BLaER1 (cell line): ENCODE data around the gene HYAL1.

Experiments used
- H3K27ac ChIP-seq: shearing (Covaris generic); formaldehyde crosslinking; 2 replicates; pipeline ENCODE4 v1.8.1; 2022
- H3K27me3 ChIP-seq: shearing (Covaris generic); formaldehyde crosslinking; 2 replicates; pipeline ENCODE4 v1.8.1; 2022
- H3K36me3 ChIP-seq: shearing (Covaris generic); formaldehyde crosslinking; 2 replicates; pipeline ENCODE4 v1.8.1; 2022
- H3K4me1 ChIP-seq: shearing (Covaris generic); formaldehyde crosslinking; 2 replicates; pipeline ENCODE4 v1.8.1; 2022
- H3K4me2 ChIP-seq: shearing (Covaris generic); formaldehyde crosslinking; 2 replicates; pipeline ENCODE4 v1.8.1; 2022
- H3K4me3 ChIP-seq: shearing (Covaris generic); formaldehyde crosslinking; 2 replicates; pipeline ENCODE4 v1.8.1; 2022
- H3K9ac ChIP-seq: shearing (Covaris generic); formaldehyde crosslinking; 2 replicates; pipeline ENCODE4 v1.8.1; 2022
- H3K9me3 ChIP-seq: shearing (Covaris generic); formaldehyde crosslinking; 2 replicates; pipeline ENCODE4 v1.8.1; 2022
- H4K20me1 ChIP-seq: shearing (Covaris generic); formaldehyde crosslinking; 2 replicates; pipeline ENCODE4 v1.8.1; 2022
- Cebpa-rat ChIP-seq: shearing (Covaris generic); IDR thresholded peaks from 2 replicates; pipeline ENCODE4 v1.8.1; 2022

The HYAL1 gene

GRCh38 chr3:50325497-50326181, 22.3 kb upstream of the HYAL1 start:
- Histone ChIP-seq H3K4me1 (peaks cover 47% of the 10 kb centered on the region), H3K27me3 (no peaks in the 10 kb centered on the region), H3K9me3 (no peaks in the 10 kb centered on the region), H3K27ac (no peak overlapping the region), H3K4me2 (no peak overlapping the region), H4K20me1 (peaks cover 27% of the 10 kb centered on the region), H3K4me3 (no peak overlapping the region), H3K9ac (0 out of 2 replicates have a peak overlapping the region, but pooled peaks have one; percentile 24), H3K36me3 (peaks cover 48% of the 10 kb centered on the region)
- no peak for TF ChIP-seq Cebpa-rat

- no peak for TF ChIP-seq Cebpa-rat
- H3K4me2 ChIP-seq, result no peak overlapping the region
- H4K20me1 ChIP-seq, result peaks cover 26% of the 10 kb centered on the region
- H3K27ac ChIP-seq, result no peak overlapping the region
- peaks cover 52% of the 10 kb centered on the region for H3K4me1 ChIP-seq
- H3K9me3 ChIP-seq, result no peaks in the 10 kb centered on the region
- peaks cover 43% of the 10 kb centered on the region for H3K36me3 ChIP-seq
- H3K4me3 ChIP-seq, result no peak overlapping the region
- no peak overlapping the region for H3K9ac ChIP-seq
- H3K27me3 ChIP-seq, result no peaks in the 10 kb centered on the region
Observed at GRCh38 chr3:50325113-50325480, 21.7 kb upstream of the HYAL1 start.

- H3K27me3 ChIP-seq, result no peaks in the 10 kb centered on the region
- peaks cover 26% of the 10 kb centered on the region for H4K20me1 ChIP-seq
- H3K9ac ChIP-seq, result no peak overlapping the region
- H3K4me2 ChIP-seq, result no peak overlapping the region
- H3K27ac ChIP-seq, result no peak overlapping the region
- peaks cover 43% of the 10 kb centered on the region for H3K36me3 ChIP-seq
- no peaks in the 10 kb centered on the region for H3K9me3 ChIP-seq
- H3K4me1 ChIP-seq, result peaks cover 57% of the 10 kb centered on the region
- no peak overlapping the region for H3K4me3 ChIP-seq
- no peak for TF ChIP-seq Cebpa-rat
Observed at GRCh38 chr3:50324351-50325112, 21.2 kb upstream of the HYAL1 start.

GRCh38 chr3:50323614-50324199, 20.3 kb upstream of the HYAL1 start:
- Histone ChIP-seq H3K27me3 (no peaks in the 10 kb centered on the region), H3K9me3 (no peaks in the 10 kb centered on the region), H3K27ac (peak overlapping the region; percentile 48), H3K4me2 (peak overlapping the region; percentile 33), H3K36me3 (peaks cover 45% of the 10 kb centered on the region), H3K9ac (no peak overlapping the region), H3K4me3 (no peak overlapping the region), H3K4me1 (peaks cover 61% of the 10 kb centered on the region), H4K20me1 (peaks cover 31% of the 10 kb centered on the region)
- TF ChIP-seq Cebpa-rat, result no peak

GRCh38 chr3:50323092-50323600, 19.8 kb upstream of the HYAL1 start:
- Histone ChIP-seq H3K27ac (peak overlapping the region; percentile 48), H3K9me3 (no peaks in the 10 kb centered on the region), H3K9ac (no peak overlapping the region), H3K27me3 (no peaks in the 10 kb centered on the region), H3K4me3 (no peak overlapping the region), H3K4me1 (peaks cover 62% of the 10 kb centered on the region), H3K4me2 (peak overlapping the region; percentile 94), H3K36me3 (peaks cover 51% of the 10 kb centered on the region), H4K20me1 (peaks cover 36% of the 10 kb centered on the region)
- TF ChIP-seq Cebpa-rat, result no peak

GRCh38 chr3:50322386-50323091, 19.2 kb upstream of the HYAL1 start, which contains the start of gene HYAL2:
HYAL2 (minus strand) TSS chr3:50322745; CDS start chr3:50320489, 2,256 bp downstream.
- Histone ChIP-seq H3K36me3 (peaks cover 57% of the 10 kb centered on the region), H3K9me3 (no peaks in the 10 kb centered on the region), H3K27me3 (no peaks in the 10 kb centered on the region), H3K4me2 (peak within 1 kb of the TSS; percentile 94), H4K20me1 (peaks cover 38% of the 10 kb centered on the region), H3K4me3 (peak within 1 kb of the TSS; percentile 78), H3K27ac (peak within 1 kb of the TSS; percentile 100), H3K9ac (peak within 1 kb of the TSS; percentile 100), H3K4me1 (peaks cover 67% of the 10 kb centered on the region)
- TF ChIP-seq Cebpa-rat, result no peak

- H3K27me3 ChIP-seq, result no peaks in the 10 kb centered on the region
- peaks cover 38% of the 10 kb centered on the region for H4K20me1 ChIP-seq
- peaks cover 62% of the 10 kb centered on the region for H3K36me3 ChIP-seq
- peak overlapping the region; percentile 78 for H3K4me3 ChIP-seq
- no peaks in the 10 kb centered on the region for H3K9me3 ChIP-seq
- H3K4me2 ChIP-seq, result peak overlapping the region; percentile 94
- TF ChIP-seq Cebpa-rat, result no peak
- peaks cover 67% of the 10 kb centered on the region for H3K4me1 ChIP-seq
- H3K9ac ChIP-seq, result peak overlapping the region; percentile 100
- H3K27ac ChIP-seq, result peak overlapping the region; percentile 100
Observed at GRCh38 chr3:50322115-50322385, 18.7 kb upstream of the HYAL1 start.

- TF ChIP-seq Cebpa-rat, result no peak
- Histone ChIP-seq H3K4me1 (peaks cover 67% of the 10 kb centered on the region), H3K27me3 (no peaks in the 10 kb centered on the region), H3K4me3 (peak overlapping the region; percentile 78), H3K27ac (peak overlapping the region; percentile 100), H3K36me3 (peaks cover 64% of the 10 kb centered on the region), H4K20me1 (peaks cover 38% of the 10 kb centered on the region), H3K9ac (peak overlapping the region; percentile 100), H3K9me3 (no peaks in the 10 kb centered on the region), H3K4me2 (peak overlapping the region; percentile 94)
Observed at GRCh38 chr3:50321336-50322114, 18.2 kb upstream of the HYAL1 start.

GRCh38 chr3:50320853-50321335, 17.5 kb upstream of the HYAL1 start:
- H3K27me3 ChIP-seq, result no peaks in the 10 kb centered on the region
- peak overlapping the region; percentile 100 for H3K27ac ChIP-seq
- peak overlapping the region; percentile 78 for H3K4me3 ChIP-seq
- H3K4me1 ChIP-seq, result peaks cover 67% of the 10 kb centered on the region
- TF ChIP-seq Cebpa-rat, result no peak
- H3K36me3 ChIP-seq, result peaks cover 64% of the 10 kb centered on the region
- H3K9me3 ChIP-seq, result no peaks in the 10 kb centered on the region
- peak overlapping the region; percentile 94 for H3K4me2 ChIP-seq
- peaks cover 43% of the 10 kb centered on the region for H4K20me1 ChIP-seq
- peak overlapping the region; percentile 100 for H3K9ac ChIP-seq
